Measurements from ENCODE around the gene ST6GALNAC1.

The ST6GALNAC1 gene

GRCh38 chr17:76581515-76581914 lies 62.0 kb downstream of the ST6GALNAC1 start:
- no peak overlapping the region for H3K4me3 ChIP-seq (ENCODE audit: low read depth, low read length)
- no peak for TF ChIP-seq CTCF (IDR thresholded peaks at IDR 0.05; ENCODE audit: low read depth, low read length)

- no peak for TF ChIP-seq CTCF (IDR thresholded peaks at IDR 0.05; ENCODE audit: low read depth, low read length)
- H3K4me3 ChIP-seq (ENCODE audit: low read depth, low read length), result no peak overlapping the region
Measured at GRCh38 chr17:76579281-76579680, 64.3 kb downstream of the ST6GALNAC1 start.

GRCh38 chr17:76578376-76578775 lies 65.2 kb downstream of the ST6GALNAC1 start:
- H3K4me3 ChIP-seq (ENCODE audit: low read depth, low read length), result no peak overlapping the region
- TF ChIP-seq CTCF (IDR thresholded peaks at IDR 0.05; ENCODE audit: low read depth, low read length), result no peak

- H3K4me3 ChIP-seq (ENCODE audit: low read depth, low read length), result no peak overlapping the region
Measured at GRCh38 chr17:76577876-76578275, 65.7 kb downstream of the ST6GALNAC1 start.

GRCh38 chr17:76576189-76576588 lies 67.4 kb downstream of the ST6GALNAC1 start:
- no peak for TF ChIP-seq CTCF (IDR thresholded peaks at IDR 0.05; ENCODE audit: low read depth, low read length)
- no peak overlapping the region for H3K4me3 ChIP-seq (ENCODE audit: low read depth, low read length)

More at GRCh38 chr17:76577876-76578275, 65.7 kb downstream of the ST6GALNAC1 start:
- TF ChIP-seq CTCF (IDR thresholded peaks at IDR 0.05; ENCODE audit: low read depth, low read length), result no peak

- no peak overlapping the region for H3K4me3 ChIP-seq (ENCODE audit: low read depth, low read length)
- TF ChIP-seq CTCF (IDR thresholded peaks at IDR 0.05; ENCODE audit: low read depth, low read length), result no peak
Measured at GRCh38 chr17:76575570-76575969, 68.0 kb downstream of the ST6GALNAC1 start.
